WERI-Rb-1 (cell line): ENCODE measurements around the gene ITGB3.

Experiments used
- DNase-seq: peaks from one replicate; pipeline ENCODE4 v3.0.0-alpha.2; 2020
- H3K27ac ChIP-seq: fragments of 250-450 bp; sonication (Bioruptor Pico); 2 replicates; pipeline ENCODE4 v1.5.1; 2020; ENCODE audit warnings: mild to moderate bottlenecking, moderate library complexity
- H3K27me3 ChIP-seq: fragments of 250-450 bp; sonication (Bioruptor Pico); 2 replicates; pipeline ENCODE4 v1.5.1; 2021; ENCODE audit warnings: mild to moderate bottlenecking, low read depth, moderate library complexity; ENCODE audit not compliant: insufficient read depth, severe bottlenecking
- H3K36me3 ChIP-seq: fragments of 250-450 bp; sonication (Bioruptor Pico); 2 replicates; pipeline ENCODE4 v1.5.1; 2020; ENCODE audit warnings: mild to moderate bottlenecking, moderate library complexity
- H3K4me3 ChIP-seq: 2 replicates; pipeline ENCODE4 v1.5.1; 2011; ENCODE audit warnings: low read depth, mild to moderate bottlenecking, control low read depth, low read length
- H3K9me3 ChIP-seq: fragments of 250-450 bp; sonication (Bioruptor Pico); 2 replicates; pipeline ENCODE4 v1.5.1; 2021; ENCODE audit warnings: mild to moderate bottlenecking, moderate library complexity; ENCODE audit not compliant: severe bottlenecking
- CTCF ChIP-seq: IDR thresholded peaks from 2 replicates; pipeline ENCODE4 v1.5.1; 2011; ENCODE audit warnings: low read depth, mild to moderate bottlenecking, control low read depth, inconsistent platforms, low read length

Gene ITGB3

DNA sequence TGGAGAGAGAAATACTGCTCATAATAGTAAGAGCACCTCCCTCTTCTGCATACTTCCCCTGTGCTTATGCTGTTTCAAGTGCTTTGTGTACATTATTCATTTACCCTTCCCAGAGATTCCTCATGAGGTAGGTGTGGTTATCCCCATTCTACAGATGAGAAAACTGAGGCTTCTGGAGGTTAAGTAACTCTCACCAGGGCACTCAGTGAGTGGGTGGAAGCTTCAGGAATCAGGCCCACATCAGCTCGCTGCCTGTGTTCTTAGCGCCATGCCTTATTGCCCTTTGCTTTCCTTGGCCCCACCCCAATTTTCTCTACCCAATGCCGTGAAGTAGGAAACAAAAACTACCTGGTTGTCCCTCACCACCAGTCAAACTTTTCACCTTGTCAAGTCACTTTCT is 18.1 kb upstream of the ITGB3 start:
- TF ChIP-seq CTCF = no peak
- H3K36me3 ChIP-seq = no peaks in the 10 kb centered on the region
- DNase-seq = no peak

DNA sequence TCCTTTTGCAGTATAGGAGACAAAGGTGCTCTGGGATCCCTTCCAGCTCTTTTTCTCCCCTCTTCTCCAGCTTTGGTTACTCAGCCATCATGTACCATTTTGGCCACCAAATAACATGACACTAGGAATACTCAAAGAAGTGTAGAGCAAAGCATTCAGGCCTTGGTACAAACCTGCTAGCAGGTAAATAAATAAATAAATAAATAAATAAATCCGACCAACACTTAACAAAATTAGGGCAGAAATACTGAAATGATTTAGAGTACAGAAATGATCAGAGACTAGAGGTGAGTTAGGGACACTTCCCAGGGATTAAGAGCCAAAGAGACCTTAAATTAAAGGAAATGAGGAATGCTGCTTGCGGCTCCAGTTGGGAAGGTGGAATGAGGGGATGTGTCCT is 17.7 kb upstream of the ITGB3 start:
- Histone ChIP-seq H3K36me3 (no peaks in the 10 kb centered on the region), H3K4me3 (no peak overlapping the region), H3K27me3 (no peaks in the 10 kb centered on the region), H3K27ac (no peak overlapping the region), H3K9me3 (peaks cover 7% of the 10 kb centered on the region)
- no peak for DNase-seq
- TF ChIP-seq CTCF = no peak

More for the DNA sequence above, 18.1 kb upstream of the ITGB3 start:
- H3K4me3 ChIP-seq = no peak overlapping the region
- H3K27ac ChIP-seq = no peak overlapping the region
- H3K27me3 ChIP-seq = no peaks in the 10 kb centered on the region
- peaks cover 7% of the 10 kb centered on the region for H3K9me3 ChIP-seq

GRCh38 chr17:47237841-47238240 is 15.8 kb upstream of the ITGB3 start:
- DNase-seq = no peak
- Histone ChIP-seq H3K36me3 (no peaks in the 10 kb centered on the region), H3K9me3 (peaks cover 7% of the 10 kb centered on the region), H3K27ac (no peak overlapping the region), H3K27me3 (no peaks in the 10 kb centered on the region), H3K4me3 (no peak overlapping the region)
- no peak for TF ChIP-seq CTCF

DNA sequence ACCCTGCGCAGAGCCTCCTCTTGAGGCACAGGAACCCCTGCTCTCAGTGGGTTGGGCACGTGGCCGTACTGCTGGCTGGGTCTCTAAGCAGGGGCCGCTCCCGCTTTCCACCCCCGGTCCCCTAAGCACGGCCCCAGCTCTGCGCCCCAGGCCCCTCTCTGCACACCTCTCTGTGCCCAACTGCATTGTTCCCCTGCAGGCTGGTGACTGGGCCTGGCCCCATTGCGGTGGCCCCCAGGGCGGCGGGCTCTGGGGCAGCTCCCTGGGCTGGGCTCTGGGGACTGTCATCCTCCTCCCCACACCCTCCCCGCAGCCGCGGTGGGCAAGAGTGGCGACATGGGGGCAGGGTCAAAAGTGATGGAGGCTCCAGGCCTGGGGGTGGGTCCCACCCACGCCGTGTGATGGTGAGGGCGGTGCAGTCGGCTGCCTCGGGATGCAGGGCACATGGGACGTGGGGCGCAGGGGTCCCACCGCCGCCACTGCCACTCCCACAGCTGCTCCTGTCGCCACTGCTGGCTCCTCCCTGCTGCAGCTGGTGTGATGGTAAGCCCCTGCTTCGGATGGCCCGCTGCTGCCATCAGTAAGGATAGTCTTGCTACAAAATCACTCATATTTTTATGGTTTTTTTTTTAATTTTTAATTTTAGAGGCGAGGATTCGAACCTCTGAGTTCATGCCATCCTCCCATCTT is 15.2 kb upstream of the ITGB3 start:
- no peak overlapping the region for H3K4me3 ChIP-seq
- TF ChIP-seq CTCF = no peak
- H3K27me3 ChIP-seq = no peaks in the 10 kb centered on the region
- peaks cover 7% of the 10 kb centered on the region for H3K9me3 ChIP-seq
- H3K27ac ChIP-seq = no peak overlapping the region
- no peaks in the 10 kb centered on the region for H3K36me3 ChIP-seq
- no peak for DNase-seq

- H3K9me3 ChIP-seq = peaks cover 7% of the 10 kb centered on the region
- TF ChIP-seq CTCF = no peak
- H3K36me3 ChIP-seq = no peaks in the 10 kb centered on the region
- no peak overlapping the region for H3K27ac ChIP-seq
- H3K4me3 ChIP-seq = no peak overlapping the region
- DNase-seq = no peak
- no peaks in the 10 kb centered on the region for H3K27me3 ChIP-seq
These were observed 14.0 kb upstream of the ITGB3 start for GRCh38 chr17:47239619-47239966.
